Astrocyte (in vitro differentiated cells and primary cell): ENCODE measurements around the gene DNAAF5.

Experiments used
- CTCF ChIP-seq: IDR thresholded peaks from 2 replicates; pipeline ENCODE4 v1.5.1; 2011; ENCODE audit warnings: low read depth, mild to moderate bottlenecking, inconsistent platforms, low read length, moderate library complexity; ENCODE audit not compliant: insufficient read depth
- EZH2 ChIP-seq: IDR thresholded peaks from 2 replicates; pipeline ENCODE4 v1.6.1; 2012; ENCODE audit warnings: mild to moderate bottlenecking, low read length, inconsistent platforms; ENCODE audit not compliant: insufficient read depth

GRCh38 chr7:801940-802381 lies 75.5 kb downstream of the DNAAF5 start:
- TF ChIP-seq CTCF (no peak), EZH2 (no peak)
